ENCODE data around the gene PPP1CA.
"Not testable (repeated sequence)": the region's sequence is repeated elsewhere in the genome, so short reads cannot be mapped to it uniquely, and the experiment has no call there.

PPP1CA gene

DNA sequence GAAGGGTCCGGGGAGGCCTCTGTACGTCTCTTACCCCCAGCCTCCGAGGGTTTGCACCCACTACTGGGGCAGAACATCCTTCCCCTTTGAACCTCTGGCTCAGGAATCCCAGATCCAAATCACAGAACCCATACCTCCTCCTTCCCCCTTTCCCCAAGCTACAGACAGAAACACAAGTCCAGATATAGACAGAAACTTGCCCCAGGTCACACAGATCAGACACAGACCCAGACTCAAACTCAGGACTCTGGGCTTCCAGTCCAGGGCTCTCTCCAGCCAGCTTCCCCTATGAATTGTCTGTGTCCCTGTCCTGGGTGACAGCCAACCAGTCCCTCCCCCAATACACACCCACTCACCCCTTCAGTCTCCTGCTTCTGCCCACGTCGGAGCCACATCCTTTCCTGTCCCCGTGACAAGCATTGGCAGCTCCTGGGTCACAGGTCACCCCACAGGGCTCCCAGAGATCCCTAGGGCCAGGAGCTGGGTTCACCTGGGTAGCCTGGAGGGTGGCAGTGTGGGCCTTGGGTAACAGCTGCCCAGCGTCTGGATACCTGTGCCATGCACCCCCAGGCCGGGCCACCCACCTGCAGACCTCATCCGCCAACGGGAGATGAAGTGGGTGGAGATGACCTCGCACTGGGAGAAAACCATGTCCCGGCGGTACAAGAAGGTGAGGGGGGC is 3.0 kb upstream of the PPP1CA start:
- no peaks in the 10 kb centered on the region for H3K27me3 Mint-ChIP-seq

DNA sequence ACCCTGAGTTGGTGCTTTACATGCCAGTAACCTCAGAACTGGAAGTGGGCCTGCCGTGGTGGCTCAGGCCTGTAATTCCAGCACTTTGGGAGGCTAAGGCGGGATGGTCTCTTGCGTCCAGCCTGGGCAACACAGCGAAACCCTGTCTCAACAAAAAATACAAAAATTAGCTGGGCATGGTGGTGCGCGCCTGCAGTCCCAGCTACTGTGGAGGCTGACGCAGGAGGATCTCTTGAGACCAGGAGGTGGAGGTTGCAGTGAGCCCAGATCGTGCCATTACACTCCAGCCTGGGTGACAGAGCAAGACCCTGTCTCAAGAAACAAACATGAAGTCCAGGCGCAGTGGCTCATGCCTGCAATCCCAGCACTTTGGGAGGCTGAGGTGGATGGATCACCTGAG is 1.4 kb upstream of the PPP1CA start:
- H3K36me3 Mint-ChIP-seq: peaks cover 24% of the 10 kb centered on the region
- ATAC-seq, H3K9me3 Mint-ChIP-seq, H3K27me3 Mint-ChIP-seq: not testable (repeated sequence)
- peak overlapping the region; percentile 75 for H3K27ac Mint-ChIP-seq
- peak overlapping the region; percentile 86 for H3K4me3 Mint-ChIP-seq
- H3K4me1 Mint-ChIP-seq: peaks cover 62% of the 10 kb centered on the region

More for the DNA sequence above, 3.0 kb upstream of the PPP1CA start:
- H3K36me3 Mint-ChIP-seq: peaks cover 18% of the 10 kb centered on the region
- H3K27ac Mint-ChIP-seq: peak overlapping the region; percentile 75
- no peaks in the 10 kb centered on the region for H3K9me3 Mint-ChIP-seq
- no peak for ATAC-seq
- peaks cover 73% of the 10 kb centered on the region for H3K4me1 Mint-ChIP-seq
- H3K4me3 Mint-ChIP-seq: peak overlapping the region; percentile 86

DNA sequence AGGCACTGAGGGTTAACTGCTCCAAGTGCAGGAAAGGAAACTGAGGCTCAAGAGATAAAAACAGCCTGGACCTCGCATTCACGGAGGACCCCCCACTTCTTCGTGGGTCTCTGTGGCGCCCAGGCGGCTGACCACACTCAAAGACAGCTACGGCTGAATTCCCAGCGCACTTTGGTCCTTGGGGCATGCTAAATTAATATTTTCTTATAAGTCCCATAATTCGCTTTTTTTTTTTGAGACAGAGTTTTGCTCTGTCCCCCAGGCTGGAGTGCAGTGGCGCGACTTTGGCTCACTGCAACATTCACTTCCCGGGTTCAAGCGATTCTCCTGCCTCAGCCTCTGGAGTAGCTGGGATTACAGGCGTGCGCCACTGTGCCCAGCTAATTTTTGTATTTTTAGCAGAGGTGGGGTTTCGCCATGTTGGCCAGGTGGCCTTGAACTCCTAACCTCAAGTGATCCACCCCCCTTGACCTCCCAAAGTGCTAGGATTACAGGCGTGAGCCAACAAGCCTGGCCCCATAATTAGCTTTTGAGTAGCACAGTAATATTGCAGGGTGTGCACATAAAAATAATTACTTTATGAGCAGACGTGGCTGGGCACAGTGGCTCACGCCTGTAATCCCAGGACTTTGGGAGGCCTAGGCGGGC is 658 bp upstream of the PPP1CA start:
- H3K4me1 Mint-ChIP-seq: peaks cover 60% of the 10 kb centered on the region
- peak overlapping the region; percentile 75 for H3K27ac Mint-ChIP-seq
- not testable (repeated sequence) for H3K27me3 Mint-ChIP-seq, ATAC-seq, H3K9me3 Mint-ChIP-seq
- H3K4me3 Mint-ChIP-seq: peak overlapping the region; percentile 86
- H3K36me3 Mint-ChIP-seq: peaks cover 30% of the 10 kb centered on the region

DNA sequence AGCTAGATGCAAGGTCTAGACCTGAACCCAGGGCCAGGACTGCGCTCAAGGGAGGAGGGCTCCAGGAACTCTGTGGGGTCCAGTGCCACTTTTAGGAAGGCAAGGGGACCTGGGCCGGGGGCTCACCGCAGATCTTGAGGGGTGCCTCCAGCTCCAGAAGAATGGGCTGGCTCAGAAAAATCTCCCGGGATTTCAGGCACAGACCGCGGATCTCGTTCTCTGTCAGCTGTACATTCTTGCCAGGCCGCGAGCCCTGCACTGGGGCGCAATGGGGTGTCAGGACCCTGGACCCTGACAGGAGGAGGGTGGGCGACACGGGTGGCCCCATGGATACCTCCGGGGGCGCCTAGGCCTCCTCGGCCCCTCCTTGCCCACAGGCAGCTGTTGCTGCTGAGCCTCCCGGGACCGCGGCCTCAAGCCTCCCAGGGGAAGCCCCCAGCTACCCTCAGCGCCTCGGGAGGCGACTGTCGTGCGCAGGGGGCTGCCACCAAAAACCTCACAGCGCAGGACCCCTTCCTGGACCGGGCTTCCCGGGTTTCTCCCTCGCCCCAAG is 640 bp downstream of the PPP1CA start:
- H3K27me3 Mint-ChIP-seq: no peaks in the 10 kb centered on the region
- peak overlapping the region; percentile 89 for H3K4me3 Mint-ChIP-seq
- H3K4me1 Mint-ChIP-seq: peaks cover 60% of the 10 kb centered on the region
- H3K9me3 Mint-ChIP-seq: no peaks in the 10 kb centered on the region
- H3K27ac Mint-ChIP-seq: peak overlapping the region; percentile 75
- H3K36me3 Mint-ChIP-seq: peaks cover 30% of the 10 kb centered on the region
- ATAC-seq: peak; percentile 42

DNA sequence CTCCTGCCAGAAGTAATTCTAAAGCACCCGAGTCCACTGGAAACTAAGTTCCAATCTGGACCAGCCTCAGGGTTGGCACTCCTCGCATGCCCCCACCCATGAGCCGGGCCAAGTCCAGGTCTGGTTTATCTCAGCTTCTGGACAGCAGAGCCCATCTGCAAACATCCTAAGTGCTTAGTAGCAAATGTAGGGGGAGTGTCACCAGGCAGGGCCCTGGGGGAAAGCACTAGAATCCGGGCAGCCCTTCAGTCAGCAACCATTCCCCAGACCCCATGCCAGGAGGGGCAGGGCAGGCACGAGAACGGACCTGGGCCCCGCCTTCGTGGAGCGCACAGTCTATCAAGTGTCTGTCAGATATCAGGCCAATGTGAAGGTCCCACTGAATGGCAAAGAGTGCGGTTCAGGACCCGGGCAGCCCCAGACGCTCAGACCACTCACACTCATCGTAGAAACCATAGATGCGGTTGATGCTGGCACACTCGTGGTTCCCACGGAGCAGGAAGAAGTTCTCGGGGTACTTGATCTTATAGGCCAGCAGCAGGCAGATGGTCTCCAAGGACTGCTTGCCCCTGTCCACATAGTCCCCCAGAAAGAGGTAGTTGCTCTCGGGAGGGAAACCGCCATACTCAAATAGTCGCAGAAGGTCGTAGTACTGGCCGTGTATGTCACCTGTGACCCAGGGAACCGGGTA is 1.3 kb downstream of the PPP1CA start:
- ATAC-seq: no peak
- no peaks in the 10 kb centered on the region for H3K27me3 Mint-ChIP-seq
- H3K9me3 Mint-ChIP-seq: no peaks in the 10 kb centered on the region
- H3K36me3 Mint-ChIP-seq: peaks cover 31% of the 10 kb centered on the region
- H3K4me1 Mint-ChIP-seq: peaks cover 55% of the 10 kb centered on the region
- H3K27ac Mint-ChIP-seq: peak overlapping the region; percentile 75
- H3K4me3 Mint-ChIP-seq: peak overlapping the region; percentile 89

DNA sequence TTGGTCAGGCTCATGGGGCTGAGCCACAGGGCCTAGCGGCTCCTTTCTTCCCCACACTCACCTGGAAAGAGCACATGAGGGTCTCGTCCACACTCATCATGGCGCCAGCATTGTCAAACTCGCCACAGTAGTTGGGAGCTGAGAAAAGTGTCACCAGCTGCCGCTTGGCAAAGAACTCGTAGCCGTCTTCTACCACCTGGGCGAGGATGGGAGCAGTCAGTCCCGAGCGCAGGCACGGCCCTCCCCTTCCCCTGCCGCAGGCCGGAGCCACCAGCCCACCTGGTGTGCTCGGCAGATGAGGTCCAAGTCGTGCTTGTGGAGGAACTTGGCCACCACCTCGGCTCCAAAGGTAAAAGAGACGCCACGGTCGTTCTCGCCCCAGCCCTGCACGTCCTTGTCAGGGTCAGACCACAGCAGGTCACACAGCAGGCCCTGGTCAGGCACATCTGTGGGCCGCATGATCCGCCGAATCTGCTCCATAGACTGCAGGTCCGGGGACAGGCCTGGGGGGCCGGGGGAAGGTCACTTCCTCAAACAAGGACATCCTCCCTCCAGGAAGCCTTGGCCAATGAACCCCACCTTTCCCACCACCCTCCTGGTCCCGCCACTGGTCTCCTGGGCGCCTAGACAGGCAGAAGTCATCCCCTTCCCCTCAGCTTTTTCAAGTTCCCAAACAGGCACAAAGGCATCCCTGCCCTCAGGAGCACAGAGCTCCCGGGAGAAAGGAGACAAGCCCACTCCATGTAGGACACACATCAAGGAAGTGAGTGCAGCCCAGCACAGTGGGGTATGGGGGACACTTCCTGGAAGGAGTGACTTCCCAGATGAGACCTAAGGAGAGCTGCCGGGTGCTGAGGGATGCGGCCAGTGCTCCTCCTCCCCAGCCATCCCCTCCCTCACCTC is 2.7 kb downstream of the PPP1CA start:
- ATAC-seq: no peak
- Mint-ChIP-seq H3K4me1 (peaks cover 46% of the 10 kb centered on the region), H3K9me3 (no peaks in the 10 kb centered on the region), H3K4me3 (peak overlapping the region; percentile 12), H3K27me3 (no peaks in the 10 kb centered on the region), H3K27ac (no peak overlapping the region), H3K36me3 (peaks cover 34% of the 10 kb centered on the region)

DNA sequence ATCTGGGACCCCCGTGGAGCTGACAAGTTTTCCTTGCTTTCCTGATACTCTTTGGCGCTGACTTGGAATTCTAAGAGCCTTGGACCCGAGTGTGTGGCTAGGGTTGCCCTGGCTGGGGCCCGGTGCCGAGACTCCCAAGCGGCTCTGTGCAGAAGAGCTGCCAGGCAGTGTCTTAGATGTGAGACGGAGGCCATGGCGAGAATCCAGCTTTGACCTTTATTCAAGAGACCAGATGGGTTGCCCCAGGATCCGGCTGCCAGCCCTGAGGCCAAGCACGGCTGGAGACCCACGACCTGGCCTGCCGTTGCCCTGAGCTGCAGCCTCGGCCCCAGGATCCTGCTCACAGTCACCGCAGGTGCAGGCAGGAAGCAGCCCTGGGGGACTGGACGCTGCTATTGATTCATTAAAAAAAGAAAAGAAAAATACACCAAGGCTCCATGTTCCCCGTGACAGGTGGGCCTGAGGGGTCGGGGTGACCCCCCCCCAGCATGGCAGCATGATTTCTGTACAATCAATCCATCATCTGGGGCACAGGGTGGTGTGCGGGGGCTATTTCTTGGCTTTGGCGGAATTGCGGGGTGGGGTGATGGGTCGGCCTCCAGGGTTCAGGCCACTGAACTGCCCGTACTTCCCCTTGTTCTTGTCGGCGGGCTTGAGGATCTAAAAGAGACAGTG is 3.5 kb downstream of the PPP1CA start:
- Mint-ChIP-seq H3K27me3 (no peaks in the 10 kb centered on the region), H3K4me3 (no peak overlapping the region), H3K36me3 (peaks cover 38% of the 10 kb centered on the region), H3K4me1 (peaks cover 48% of the 10 kb centered on the region), H3K27ac (no peak overlapping the region), H3K9me3 (no peaks in the 10 kb centered on the region)
- ATAC-seq: no peak

DNA sequence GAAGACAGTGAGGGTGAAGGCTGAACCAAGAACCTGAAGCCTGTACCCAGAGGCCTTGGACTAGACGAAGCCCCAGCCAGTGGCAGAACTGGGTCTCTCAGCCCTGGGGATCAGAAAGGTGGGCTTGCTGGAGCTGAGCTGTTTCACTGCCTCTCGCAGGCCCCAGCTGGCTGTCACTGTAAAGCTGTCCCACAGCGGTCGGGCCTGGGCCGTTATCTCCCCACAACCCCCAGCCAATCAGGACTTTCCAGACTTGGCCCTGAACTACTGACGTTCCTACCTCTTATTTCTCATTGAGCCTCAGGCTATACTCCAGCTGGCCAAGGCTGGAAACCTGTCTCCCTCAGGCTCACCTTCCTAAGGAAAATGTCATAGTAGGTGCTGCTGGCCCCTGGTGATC is 4.1 kb downstream of the PPP1CA start:
- Mint-ChIP-seq H3K27me3 (no peaks in the 10 kb centered on the region), H3K4me1 (peaks cover 52% of the 10 kb centered on the region), H3K4me3 (no peak overlapping the region), H3K9me3 (no peaks in the 10 kb centered on the region), H3K27ac (no peak overlapping the region), H3K36me3 (peaks cover 38% of the 10 kb centered on the region)
- ATAC-seq: no peak

DNA sequence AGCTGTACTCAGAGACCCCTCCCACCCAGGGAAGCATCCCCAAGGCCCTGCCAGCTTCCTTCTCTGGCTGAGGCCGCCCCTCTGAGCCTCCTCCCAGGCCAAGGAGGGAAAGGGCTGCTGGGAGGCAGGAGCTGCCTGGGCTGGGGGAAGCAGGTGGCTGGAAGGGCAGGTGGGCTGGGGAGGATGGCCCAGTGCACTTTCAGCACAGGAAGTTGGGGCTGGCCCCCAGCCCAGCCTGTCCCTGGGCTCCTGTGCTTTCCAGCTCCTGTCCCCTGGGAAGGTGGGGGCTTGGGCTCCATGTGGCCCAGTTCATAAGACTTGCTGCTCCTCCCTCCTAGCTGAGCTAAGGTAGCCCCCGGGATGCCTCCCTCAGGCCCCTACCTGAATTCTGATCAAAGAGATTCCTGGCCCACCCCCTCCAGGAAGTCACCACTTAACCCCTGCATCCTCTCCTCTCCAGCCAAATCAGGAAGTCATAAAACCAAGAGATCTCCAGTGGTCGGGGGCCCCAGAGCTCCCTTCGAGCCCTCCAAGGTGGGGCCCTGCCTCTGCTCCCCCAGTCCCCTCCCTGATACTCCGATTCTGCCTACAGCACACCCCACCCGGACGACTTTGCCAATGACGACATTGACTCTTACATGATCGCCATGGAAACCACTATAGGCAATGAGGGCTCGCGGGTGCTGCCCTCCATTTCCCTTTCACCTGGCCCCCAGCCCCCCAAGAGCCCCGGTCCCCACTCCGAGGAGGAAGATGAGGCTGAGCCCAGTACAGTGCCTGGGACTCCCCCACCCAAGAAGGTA is 4.9 kb downstream of the PPP1CA start:
- Mint-ChIP-seq H3K27ac (peak overlapping the region; percentile 30), H3K9me3 (no peaks in the 10 kb centered on the region), H3K27me3 (no peaks in the 10 kb centered on the region), H3K36me3 (peaks cover 38% of the 10 kb centered on the region), H3K4me3 (no peak overlapping the region), H3K4me1 (peaks cover 57% of the 10 kb centered on the region)
- ATAC-seq: no peak

DNA sequence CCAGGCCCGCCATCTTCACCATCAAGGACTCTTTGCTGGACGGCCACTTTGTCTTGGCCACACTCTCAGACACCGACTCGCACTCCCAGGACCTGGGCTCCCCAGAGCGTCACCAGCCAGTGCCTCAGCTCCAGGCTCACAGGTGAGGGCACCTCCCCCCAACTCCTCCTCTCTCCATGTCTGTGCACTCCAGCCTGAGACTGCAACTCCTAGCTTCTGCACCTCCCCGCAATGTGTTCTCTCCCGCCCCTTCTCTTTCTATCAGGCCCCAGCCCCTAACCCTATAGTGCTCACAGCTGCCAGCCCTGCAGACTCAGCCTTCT is 5.4 kb downstream of the PPP1CA start:
- ATAC-seq: no peak
- H3K9me3 Mint-ChIP-seq: no peaks in the 10 kb centered on the region
- no peaks in the 10 kb centered on the region for H3K27me3 Mint-ChIP-seq
- H3K27ac Mint-ChIP-seq: peak overlapping the region; percentile 30
- H3K4me1 Mint-ChIP-seq: peaks cover 61% of the 10 kb centered on the region
- peaks cover 38% of the 10 kb centered on the region for H3K36me3 Mint-ChIP-seq
- H3K4me3 Mint-ChIP-seq: no peak overlapping the region

DNA sequence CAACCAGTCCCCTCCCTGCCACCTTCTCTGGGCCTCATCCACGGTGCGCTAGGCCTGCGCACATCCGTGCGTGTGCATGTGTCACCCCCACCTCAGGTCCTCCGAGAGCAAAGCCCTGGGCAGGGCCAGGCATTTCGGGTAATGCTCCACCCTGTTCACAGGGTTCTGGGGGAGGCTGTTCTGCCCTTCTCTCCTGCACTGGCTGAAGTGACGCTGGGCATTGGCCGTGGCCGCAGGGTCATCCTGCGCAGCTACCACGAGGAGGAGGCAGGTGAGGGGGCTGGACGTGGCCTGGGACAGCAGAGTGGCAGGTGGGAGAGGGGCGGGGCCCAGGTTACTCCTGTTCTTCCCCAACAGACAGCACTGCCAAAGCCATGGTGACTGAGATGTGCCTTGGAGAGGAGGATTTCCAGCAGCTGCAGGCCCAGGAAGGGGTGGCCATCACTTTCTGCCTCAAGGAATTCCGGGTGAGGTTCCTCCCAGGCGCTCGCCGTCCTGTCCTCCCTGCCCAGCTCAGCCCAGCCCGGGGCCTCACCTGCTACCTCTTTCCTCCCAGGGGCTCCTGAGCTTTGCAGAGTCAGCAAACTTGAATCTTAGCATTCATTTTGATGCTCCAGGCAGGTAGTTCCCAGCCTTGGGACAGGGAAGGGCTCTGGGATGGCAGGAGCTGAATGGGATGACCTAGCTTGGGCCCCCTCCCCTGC is 6.0 kb downstream of the PPP1CA start:
- peaks cover 63% of the 10 kb centered on the region for H3K4me1 Mint-ChIP-seq
- no peaks in the 10 kb centered on the region for H3K9me3 Mint-ChIP-seq
- peak overlapping the region; percentile 30 for H3K27ac Mint-ChIP-seq
- no peak overlapping the region for H3K4me3 Mint-ChIP-seq
- peaks cover 37% of the 10 kb centered on the region for H3K36me3 Mint-ChIP-seq
- H3K27me3 Mint-ChIP-seq: no peaks in the 10 kb centered on the region
- no peak for ATAC-seq

DNA sequence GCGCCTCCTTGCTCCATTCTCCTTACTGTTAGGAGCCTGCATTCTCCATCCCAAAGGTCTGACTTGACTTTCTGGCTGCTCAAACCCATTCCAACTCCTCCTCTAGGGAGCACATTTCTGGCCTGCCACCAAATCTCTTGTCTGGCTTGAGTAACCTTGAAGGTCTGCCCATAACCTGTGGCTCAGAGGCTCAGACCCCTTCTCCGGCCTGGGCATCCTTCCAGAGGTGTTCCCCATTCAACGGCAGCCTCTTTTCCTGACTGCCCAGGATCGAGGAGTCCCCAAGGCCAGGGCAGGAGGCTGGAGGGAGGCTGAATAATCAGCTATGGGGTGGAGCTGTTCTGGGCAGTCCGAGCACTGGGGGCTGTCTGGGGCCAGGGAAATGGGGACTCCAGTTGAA is 7.7 kb downstream of the PPP1CA start:
- Mint-ChIP-seq H3K27ac (no peak overlapping the region), H3K36me3 (peaks cover 32% of the 10 kb centered on the region), H3K27me3 (no peaks in the 10 kb centered on the region), H3K4me3 (peak overlapping the region; percentile 33), H3K9me3 (no peaks in the 10 kb centered on the region), H3K4me1 (peaks cover 66% of the 10 kb centered on the region)
- no peak for ATAC-seq

DNA sequence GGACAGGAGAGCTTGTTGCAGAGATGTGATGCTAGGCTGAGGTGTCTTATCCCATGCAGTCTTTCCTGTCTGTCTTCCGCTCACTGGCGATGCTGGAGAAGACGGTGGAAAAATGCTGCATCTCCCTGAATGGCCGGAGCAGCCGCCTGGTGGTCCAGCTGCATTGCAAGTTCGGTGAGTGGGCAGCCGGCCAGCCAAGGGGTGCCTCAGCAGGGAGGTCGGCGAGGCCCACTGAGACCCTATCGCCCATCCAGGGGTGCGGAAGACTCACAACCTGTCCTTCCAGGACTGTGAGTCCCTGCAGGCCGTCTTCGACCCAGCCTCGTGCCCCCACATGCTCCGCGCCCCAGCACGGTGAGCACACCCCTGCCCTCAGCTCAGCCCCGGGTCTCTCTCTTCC is 8.2 kb downstream of the PPP1CA start:
- Mint-ChIP-seq H3K4me1 (peaks cover 68% of the 10 kb centered on the region), H3K9me3 (no peaks in the 10 kb centered on the region), H3K27me3 (no peaks in the 10 kb centered on the region), H3K36me3 (peaks cover 29% of the 10 kb centered on the region), H3K27ac (no peak overlapping the region), H3K4me3 (peak overlapping the region; percentile 33)
- ATAC-seq: no peak

Measured in stimulated activated memory B cell treated with anti-CD40 and anti-IgM and Interleukin-4, amounts not matched to agents 10 μg/mL and 1 μg/mL and 100 μg/mL, for 72 hours (primary cell).